Astrocyte (in vitro differentiated cells and primary cell): ENCODE measurements around the gene HERC6. TPM values are rescaled to one million over a fixed set of nuclear protein-coding genes. Genes with fewer than 3 reads are reported as not detected.

Source experiments
- total RNA-seq: library from RNA; stranded (reverse); gene quantifications from 2 replicates; pipeline ENCODE4 v1.2.1, GENCODE V29; 2021

HERC6 gene
- total RNA-seq, 1 donor from 2014 or later, result 37.3 TPM

Other genes with a start within 250 kb of the HERC6 start
- gene ABCG2, start 220.2 kb upstream of the HERC6 start, total RNA-seq, result 0.34 and 2.5 TPM in 2 replicates
- 39.9 and 42.3 TPM in 2 replicates for gene PPM1K, start 94.3 kb upstream of the HERC6 start, total RNA-seq
- gene HERC5, start 78.3 kb downstream of the HERC6 start, total RNA-seq, result 23.0 and 27.3 TPM in 2 replicates
- 49.0 and 51.6 TPM in 2 replicates for gene PYURF, start 144.9 kb downstream of the HERC6 start, total RNA-seq
- 8.5 and 9.3 TPM in 2 replicates for gene HERC3, start 213.6 kb downstream of the HERC6 start, total RNA-seq